Vagina (tissue), 2 donors: ENCODE measurements around the gene SSTR1. TPM values are rescaled to one million over a fixed set of nuclear protein-coding genes. Genes with fewer than 3 reads are reported as not detected.

Source experiments
- DNase-seq, 2 donors: peaks; one replicate each; pipeline ENCODE4 v3.0.0-alpha.2; 2017; ENCODE audit errors: extremely low spot score in 2 of 2
- H3K27ac ChIP-seq: fragments of 200-600 bp; sonication (generic); one replicate; pipeline ENCODE4 v1.5.1; 2019
- H3K27me3 ChIP-seq: fragments of 200-600 bp; sonication (generic); one replicate; pipeline ENCODE4 v1.5.1; 2019
- H3K36me3 ChIP-seq, 2 donors: fragments of 200-600 bp; sonication (generic); one replicate each; pipeline ENCODE4 v1.5.1; 2017 to 2019
- H3K4me1 ChIP-seq: fragments of 200-600 bp; sonication (generic); one replicate; pipeline ENCODE4 v1.5.1; 2019
- H3K4me3 ChIP-seq, 2 donors: fragments of 200-600 bp; sonication (generic); 1 replicate in 1 of 2; 2 replicates in 1 of 2; pipeline ENCODE4 v1.5.1; 2016 to 2019
- H3K9me3 ChIP-seq: fragments of 200-600 bp; sonication (generic); one replicate; pipeline ENCODE4 v1.5.1; 2019
- POLR2A ChIP-seq, 2 donors: fragments of 450-650 bp; IDR thresholded peaks; one replicate each; pipeline ENCODE4 v1.6.1; 2017; ENCODE audit warnings: antibody characterized with exemption in 2 of 2, mild to moderate bottlenecking in 2 of 2, moderate library complexity in 2 of 2
- POLR2AphosphoS5 ChIP-seq, 2 donors: sonication (generic); formaldehyde crosslinking; IDR thresholded peaks; one replicate each; pipeline ENCODE4 v1.9.0; 2017; ENCODE audit warnings: antibody characterized with exemption in 2 of 2, mild to moderate bottlenecking in 2 of 2, low read depth in 1 of 2; ENCODE audit not compliant: insufficient read depth in 1 of 2
- intact Hi-C: fragments of 100-400 bp; cut with DNase I; formaldehyde crosslinking; loops from one replicate; pipeline ENCODE4 v1.15.1; 2023
- total RNA-seq: library from RNA; depleted of rRNA; stranded (reverse); fragments of >200 nt; gene quantifications from one replicate; pipeline ENCODE4 v1.2.3, GENCODE V29; 2016
- TF ChIP-seq, protein P1 (sequence below), 3 experiments: fragments of 450-650 bp in 2 of 3; fragments of 200-600 bp in 1 of 3; sonication (generic) in 1 of 3; IDR thresholded peaks; one replicate each; pipeline ENCODE4 v1.5.1; 2017 to 2019; ENCODE audit warnings: antibody characterized with exemption in 3 of 3, mild to moderate bottlenecking in 2 of 3, moderate library complexity in 2 of 3

The SSTR1 gene
- total RNA-seq, 1 donor from 2014 or later, result 1.2 TPM

DNA sequence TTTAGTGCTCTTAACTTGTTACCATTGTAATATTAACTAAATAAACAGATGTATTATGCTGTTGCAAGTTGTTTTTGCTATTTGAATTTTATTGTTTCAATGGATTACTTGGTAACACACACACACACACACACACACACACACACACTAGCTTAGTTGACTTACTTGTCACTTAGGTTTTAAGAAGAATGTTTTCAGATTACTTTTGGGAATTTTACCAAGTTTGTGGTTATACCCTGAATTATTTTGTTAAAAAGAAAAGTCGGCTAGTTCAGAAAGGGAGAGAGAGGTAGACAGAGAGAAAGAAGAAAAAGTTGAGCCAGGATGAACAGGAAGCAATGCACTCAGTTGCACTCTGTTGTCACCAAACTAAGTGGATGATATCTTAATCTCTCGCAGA lies 5.3 kb downstream of the SSTR1 start:
- no peak overlapping the region for H3K27ac ChIP-seq
- TF ChIP-seq, protein P1, sequence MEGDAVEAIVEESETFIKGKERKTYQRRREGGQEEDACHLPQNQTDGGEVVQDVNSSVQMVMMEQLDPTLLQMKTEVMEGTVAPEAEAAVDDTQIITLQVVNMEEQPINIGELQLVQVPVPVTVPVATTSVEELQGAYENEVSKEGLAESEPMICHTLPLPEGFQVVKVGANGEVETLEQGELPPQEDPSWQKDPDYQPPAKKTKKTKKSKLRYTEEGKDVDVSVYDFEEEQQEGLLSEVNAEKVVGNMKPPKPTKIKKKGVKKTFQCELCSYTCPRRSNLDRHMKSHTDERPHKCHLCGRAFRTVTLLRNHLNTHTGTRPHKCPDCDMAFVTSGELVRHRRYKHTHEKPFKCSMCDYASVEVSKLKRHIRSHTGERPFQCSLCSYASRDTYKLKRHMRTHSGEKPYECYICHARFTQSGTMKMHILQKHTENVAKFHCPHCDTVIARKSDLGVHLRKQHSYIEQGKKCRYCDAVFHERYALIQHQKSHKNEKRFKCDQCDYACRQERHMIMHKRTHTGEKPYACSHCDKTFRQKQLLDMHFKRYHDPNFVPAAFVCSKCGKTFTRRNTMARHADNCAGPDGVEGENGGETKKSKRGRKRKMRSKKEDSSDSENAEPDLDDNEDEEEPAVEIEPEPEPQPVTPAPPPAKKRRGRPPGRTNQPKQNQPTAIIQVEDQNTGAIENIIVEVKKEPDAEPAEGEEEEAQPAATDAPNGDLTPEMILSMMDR (IDR thresholded peaks at IDR 0.05), result no peak
- no peak for TF ChIP-seq POLR2AphosphoS5 (IDR thresholded peaks at IDR 0.05; ENCODE audit: insufficient read depth in 1 of 2, low read depth in 1 of 2)
- no peak for TF ChIP-seq POLR2A (IDR thresholded peaks at IDR 0.05)
- peaks cover 30% of the 10 kb centered on the region for H3K4me1 ChIP-seq
- DNase-seq, result no peak
- no peak overlapping the region for H3K4me3 ChIP-seq
- no peaks in the 10 kb centered on the region for H3K36me3 ChIP-seq
- H3K27me3 ChIP-seq, result no peaks in the 10 kb centered on the region
- H3K9me3 ChIP-seq, result no peaks in the 10 kb centered on the region
- intact Hi-C loops, result no loop called here

DNA sequence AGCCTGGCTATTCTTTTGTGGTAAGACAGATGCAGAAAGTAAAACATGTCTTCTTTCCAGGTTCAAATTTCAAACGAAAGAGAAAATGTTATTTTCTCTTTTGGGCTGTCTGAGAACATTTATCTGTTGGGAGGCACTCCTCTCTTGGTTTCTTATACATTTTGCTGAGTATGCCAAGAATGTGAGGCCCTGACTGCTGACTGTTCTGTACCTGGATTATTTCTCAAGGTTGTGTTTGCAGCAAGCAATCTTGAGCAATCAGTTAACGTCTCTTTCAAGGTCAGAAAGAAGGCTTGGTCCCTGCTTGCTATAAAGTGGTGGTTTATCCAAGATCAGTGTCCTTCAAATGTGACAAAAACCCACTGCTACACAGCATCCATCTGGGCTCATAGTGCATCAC lies 9.8 kb downstream of the SSTR1 start:
- no peaks in the 10 kb centered on the region for H3K27me3 ChIP-seq

GRCh38 chr14:38221077-38221476 lies 13.4 kb downstream of the SSTR1 start:
- H3K9me3 ChIP-seq, result no peaks in the 10 kb centered on the region
- no peaks in the 10 kb centered on the region for H3K27me3 ChIP-seq
- H3K4me3 ChIP-seq, result no peak overlapping the region
- H3K4me1 ChIP-seq, result no peaks in the 10 kb centered on the region
- intact Hi-C loops, result no loop called here
- no peak for DNase-seq
- H3K27ac ChIP-seq, result no peak overlapping the region
- H3K36me3 ChIP-seq, result no peaks in the 10 kb centered on the region
- TF ChIP-seq POLR2AphosphoS5 (IDR thresholded peaks at IDR 0.05; ENCODE audit: insufficient read depth in 1 of 2, low read depth in 1 of 2), result no peak
- TF ChIP-seq POLR2A (IDR thresholded peaks at IDR 0.05), result no peak
- TF ChIP-seq, protein P1 (IDR thresholded peaks at IDR 0.05), result no peak

More for the DNA sequence above, 9.8 kb downstream of the SSTR1 start:
- intact Hi-C loops, result no loop called here
- H3K4me3 ChIP-seq, result no peak overlapping the region
- H3K27ac ChIP-seq, result no peak overlapping the region
- no peaks in the 10 kb centered on the region for H3K4me1 ChIP-seq
- no peaks in the 10 kb centered on the region for H3K9me3 ChIP-seq
- no peaks in the 10 kb centered on the region for H3K36me3 ChIP-seq
- no peak for TF ChIP-seq POLR2A (IDR thresholded peaks at IDR 0.05)
- TF ChIP-seq POLR2AphosphoS5 (IDR thresholded peaks at IDR 0.05; ENCODE audit: insufficient read depth in 1 of 2, low read depth in 1 of 2), result no peak
- TF ChIP-seq, protein P1 (IDR thresholded peaks at IDR 0.05), result no peak
- DNase-seq, result no peak

GRCh38 chr14:38224338-38224737 lies 16.6 kb downstream of the SSTR1 start:
- Histone ChIP-seq H3K9me3 (no peaks in the 10 kb centered on the region), H3K27me3 (no peaks in the 10 kb centered on the region), H3K4me3 (no peak overlapping the region), H3K27ac (no peak overlapping the region), H3K36me3 (no peaks in the 10 kb centered on the region), H3K4me1 (no peaks in the 10 kb centered on the region)
- intact Hi-C loops, result no loop called here
- DNase-seq, result no peak
- TF ChIP-seq, protein P1 (IDR thresholded peaks at IDR 0.05), result no peak
- TF ChIP-seq POLR2AphosphoS5 (IDR thresholded peaks at IDR 0.05; ENCODE audit: insufficient read depth in 1 of 2, low read depth in 1 of 2), result no peak
- no peak for TF ChIP-seq POLR2A (IDR thresholded peaks at IDR 0.05)

- intact Hi-C loops, result no loop called here
- H3K27ac ChIP-seq, result no peak overlapping the region
Measured at GRCh38 chr14:38225946-38226345, 18.2 kb downstream of the SSTR1 start.

More at GRCh38 chr14:38225946-38226345, 18.2 kb downstream of the SSTR1 start:
- no peaks in the 10 kb centered on the region for H3K4me1 ChIP-seq
- DNase-seq, result no peak
- H3K4me3 ChIP-seq, result no peak overlapping the region
- TF ChIP-seq POLR2AphosphoS5 (IDR thresholded peaks at IDR 0.05; ENCODE audit: insufficient read depth in 1 of 2, low read depth in 1 of 2) (no peak), POLR2A (IDR thresholded peaks at IDR 0.05) (no peak)
- TF ChIP-seq, protein P1 (IDR thresholded peaks at IDR 0.05), result no peak
- no peaks in the 10 kb centered on the region for H3K36me3 ChIP-seq
- no peaks in the 10 kb centered on the region for H3K27me3 ChIP-seq
- H3K9me3 ChIP-seq, result no peaks in the 10 kb centered on the region
